Activated CD4-positive, alpha-beta memory T cell treated with anti-CD3 and anti-CD28 coated beads, Interleukin-2, amount 10 ng/mL, durations not matched to agents 7 days and 5 days (primary cell): ENCODE data around the gene TFAP2B. TPM values are rescaled to one million over a fixed set of nuclear protein-coding genes. Genes with fewer than 3 reads are reported as not detected.

Source experiments
- CTCF ChIA-PET: fragments of 350-600 bp; sonication (Branson Sonifier 250); formaldehyde crosslinking; loops from one replicate; lab custom pipeline; 2021; ENCODE audit warnings: antibody characterized with exemption, inconsistent platforms; lab: Charles Lee
- POLR2A ChIA-PET: fragments of 350-600 bp; sonication (Branson Sonifier 250); formaldehyde crosslinking; loops from one replicate; lab custom pipeline; 2021; ENCODE audit warnings: antibody characterized with exemption; lab: Charles Lee
- DNase-seq: peaks from one replicate; pipeline ENCODE4 v3.0.0-alpha.2; 2020
- H3K27ac Mint-ChIP-seq: one replicate; pipeline ENCODE4 v1.8.0; 2021; ENCODE audit warnings: mild to moderate bottlenecking, mixed read lengths
- H3K27me3 Mint-ChIP-seq: one replicate; pipeline ENCODE4 v1.8.0; 2021; ENCODE audit warnings: mixed read lengths
- H3K36me3 Mint-ChIP-seq: one replicate; pipeline ENCODE4 v1.8.0; 2021; ENCODE audit warnings: low read depth, mixed read lengths
- H3K4me1 Mint-ChIP-seq: one replicate; pipeline ENCODE4 v1.8.0; 2021; ENCODE audit warnings: mixed read lengths
- H3K4me3 Mint-ChIP-seq: one replicate; pipeline ENCODE4 v1.8.0; 2021; ENCODE audit warnings: mild to moderate bottlenecking, mixed read lengths
- H3K9me3 Mint-ChIP-seq: one replicate; pipeline ENCODE4 v1.8.0; 2021; ENCODE audit warnings: mixed read lengths
- total RNA-seq, 2 experiments: library from RNA; stranded (reverse); gene quantifications; one replicate each; pipeline ENCODE4 v1.2.3, GENCODE V29; 2021

TFAP2B gene
- total RNA-seq: not detected

DNA sequence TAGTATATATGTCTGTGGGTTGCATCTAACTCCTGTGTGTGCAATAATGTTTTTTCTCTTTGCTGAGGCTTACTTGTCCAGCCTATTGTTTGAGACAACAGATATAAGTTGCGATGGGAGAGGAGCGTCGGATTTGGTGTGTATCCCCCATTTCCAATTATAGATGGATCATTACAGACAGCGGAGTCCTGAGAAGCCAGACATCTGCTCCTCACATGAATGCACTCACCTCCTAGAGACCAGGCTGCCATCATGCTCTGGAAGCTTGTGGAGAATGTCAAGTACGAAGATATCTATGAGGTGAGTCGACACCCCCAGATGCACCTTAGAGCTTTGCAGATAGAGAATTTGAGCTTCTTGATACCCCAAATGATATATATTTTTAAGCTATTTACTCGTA lies at the start of gene TFAP2B:
Gene TFAP2B, plus strand, starts transcription at position 199 of the 400 bp plus-strand sequence. Its CDS starts 21 bp downstream, at position 220.
- H3K4me1 Mint-ChIP-seq: peaks cover 14% of the 10 kb centered on the region
- ChIA-PET POLR2A (no interaction called here), CTCF (interaction anchor here (0.7 kb wide), 1 partner anchor 1001 kb away, joined by 3 read pairs; no protein-coding TSS in a partner anchor)
- no peaks in the 10 kb centered on the region for H3K9me3 Mint-ChIP-seq
- DNase-seq: no peak
- no peaks in the 10 kb centered on the region for H3K36me3 Mint-ChIP-seq
- peaks cover 74% of the 10 kb centered on the region for H3K27me3 Mint-ChIP-seq
- H3K4me3 Mint-ChIP-seq: no peak within 1 kb of the TSS
- no peak within 1 kb of the TSS for H3K27ac Mint-ChIP-seq

GRCh38 chr6:50778696-50779095 lies 40.0 kb upstream of the TFAP2B start:
- H3K4me3 Mint-ChIP-seq: no peak overlapping the region
- no peaks in the 10 kb centered on the region for H3K27me3 Mint-ChIP-seq
- POLR2A ChIA-PET: no interaction called here
- no peak for DNase-seq
- H3K27ac Mint-ChIP-seq: no peak overlapping the region
- no peaks in the 10 kb centered on the region for H3K4me1 Mint-ChIP-seq
- peaks cover 1% of the 10 kb centered on the region for H3K9me3 Mint-ChIP-seq
- no peaks in the 10 kb centered on the region for H3K36me3 Mint-ChIP-seq
- CTCF ChIA-PET: no interaction called here

- Mint-ChIP-seq H3K9me3 (peaks cover 1% of the 10 kb centered on the region), H3K27ac (no peak overlapping the region), H3K4me1 (no peaks in the 10 kb centered on the region), H3K27me3 (no peaks in the 10 kb centered on the region), H3K36me3 (no peaks in the 10 kb centered on the region), H3K4me3 (no peak overlapping the region)
- CTCF ChIA-PET: no interaction called here
- POLR2A ChIA-PET: no interaction called here
- no peak for DNase-seq
These were observed 38.3 kb upstream of the TFAP2B start for GRCh38 chr6:50780382-50780781.

DNA sequence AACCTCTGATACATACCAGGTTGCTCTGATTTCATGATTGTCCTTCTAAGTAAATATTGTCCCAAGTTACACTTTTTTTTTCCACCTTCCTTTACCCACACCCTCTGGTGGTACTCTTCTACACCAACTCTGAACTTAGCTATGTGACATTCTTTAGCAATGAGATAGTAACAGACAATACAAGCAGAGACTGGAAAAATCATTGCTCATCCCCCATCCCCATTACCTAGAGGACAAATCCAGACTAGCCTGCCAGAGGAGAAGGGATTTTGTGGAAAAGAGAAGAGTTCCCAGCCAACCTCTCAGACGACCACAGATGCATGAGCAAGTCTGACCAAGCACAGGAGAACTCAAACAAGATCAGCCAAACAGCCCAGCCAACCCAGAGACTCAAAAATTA lies 32.8 kb upstream of the TFAP2B start:
- peaks cover 1% of the 10 kb centered on the region for H3K9me3 Mint-ChIP-seq
- no peak for DNase-seq
- no peak overlapping the region for H3K27ac Mint-ChIP-seq
- no peaks in the 10 kb centered on the region for H3K27me3 Mint-ChIP-seq
- no peak overlapping the region for H3K4me3 Mint-ChIP-seq
- no peaks in the 10 kb centered on the region for H3K4me1 Mint-ChIP-seq
- CTCF ChIA-PET: no interaction called here
- H3K36me3 Mint-ChIP-seq: no peaks in the 10 kb centered on the region
- POLR2A ChIA-PET: no interaction called here

DNA sequence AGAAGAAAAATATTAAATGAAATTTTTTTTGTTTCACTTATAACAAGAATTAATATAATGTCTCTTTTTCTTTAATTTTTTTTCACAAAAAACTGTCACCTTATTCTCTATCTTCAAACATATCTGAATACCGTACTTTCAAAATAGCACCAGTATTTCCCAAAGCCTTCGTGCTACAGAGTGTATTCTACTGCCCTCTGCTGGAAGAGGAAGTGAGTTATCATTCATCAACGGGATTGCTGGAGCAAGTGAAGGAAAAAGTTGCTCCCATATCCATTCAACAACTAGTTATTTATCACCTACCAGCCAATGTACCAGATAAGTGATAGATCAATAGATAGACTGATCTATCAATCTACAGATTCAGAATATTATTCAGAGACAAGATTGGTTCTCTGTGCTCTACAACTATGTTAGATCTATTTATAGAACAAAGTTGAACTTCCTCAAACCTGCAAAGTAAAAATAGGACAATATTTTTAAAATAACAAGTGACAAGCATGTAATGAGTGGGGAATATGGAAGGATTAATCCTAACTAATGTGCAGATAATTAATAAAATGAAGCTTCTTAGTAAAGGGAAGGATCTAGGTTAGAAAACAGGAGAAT lies 26.7 kb upstream of the TFAP2B start:
- CTCF ChIA-PET: no interaction called here
- H3K36me3 Mint-ChIP-seq: no peaks in the 10 kb centered on the region
- POLR2A ChIA-PET: no interaction called here
- no peak for DNase-seq
- H3K4me3 Mint-ChIP-seq: no peak overlapping the region
- no peaks in the 10 kb centered on the region for H3K4me1 Mint-ChIP-seq
- no peaks in the 10 kb centered on the region for H3K27me3 Mint-ChIP-seq
- no peaks in the 10 kb centered on the region for H3K9me3 Mint-ChIP-seq
- no peak overlapping the region for H3K27ac Mint-ChIP-seq

DNA sequence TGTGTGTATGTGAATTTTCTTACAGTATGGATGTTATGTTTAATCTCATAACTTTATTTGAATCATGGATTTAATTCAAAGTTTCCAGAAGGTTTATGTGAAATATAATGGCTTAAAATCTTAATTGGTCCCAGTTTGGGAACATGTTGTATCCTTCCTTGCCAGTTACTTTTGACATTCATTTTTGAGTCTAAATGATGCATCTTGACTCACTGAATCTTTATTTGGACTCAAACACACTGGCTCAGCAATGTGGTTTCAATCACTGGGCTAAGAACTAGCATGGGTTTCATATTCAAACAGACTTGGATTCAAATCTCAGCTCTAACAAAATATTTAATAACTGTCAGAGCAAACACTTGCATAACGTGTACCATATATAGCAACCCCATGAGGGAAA lies 25.9 kb upstream of the TFAP2B start:
- Mint-ChIP-seq H3K27ac (no peak overlapping the region), H3K4me3 (no peak overlapping the region), H3K4me1 (no peaks in the 10 kb centered on the region), H3K36me3 (no peaks in the 10 kb centered on the region), H3K27me3 (no peaks in the 10 kb centered on the region), H3K9me3 (no peaks in the 10 kb centered on the region)
- ChIA-PET CTCF (interaction anchor here (1.5 kb wide), 1 partner anchor 135 kb away, joined by 4 read pairs; no protein-coding TSS in a partner anchor), POLR2A (no interaction called here)
- no peak for DNase-seq

DNA sequence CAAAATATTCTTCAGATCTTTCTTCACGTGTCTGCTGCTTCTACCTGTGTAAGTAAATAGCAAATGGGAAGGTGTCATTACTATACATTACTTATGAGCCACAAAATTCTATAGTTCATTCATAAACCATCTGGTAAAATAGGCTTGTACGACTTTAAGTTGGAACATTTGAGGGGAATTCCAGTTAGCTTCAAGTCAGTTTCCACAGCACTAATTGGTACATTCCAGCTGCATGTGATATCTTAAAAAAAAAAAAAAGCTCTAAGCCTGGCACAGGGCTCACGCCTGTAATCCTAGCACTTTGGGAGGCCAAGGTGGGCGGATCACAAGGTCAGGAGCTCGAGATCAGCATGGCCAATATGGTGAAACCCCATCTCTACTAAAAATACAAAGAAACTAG lies 23.1 kb upstream of the TFAP2B start:
- Mint-ChIP-seq H3K4me1 (no peaks in the 10 kb centered on the region), H3K36me3 (no peaks in the 10 kb centered on the region), H3K27me3 (no peaks in the 10 kb centered on the region), H3K27ac (no peak overlapping the region), H3K4me3 (no peak overlapping the region), H3K9me3 (no peaks in the 10 kb centered on the region)
- DNase-seq: no peak
- POLR2A ChIA-PET: no interaction called here
- CTCF ChIA-PET: no interaction called here

DNA sequence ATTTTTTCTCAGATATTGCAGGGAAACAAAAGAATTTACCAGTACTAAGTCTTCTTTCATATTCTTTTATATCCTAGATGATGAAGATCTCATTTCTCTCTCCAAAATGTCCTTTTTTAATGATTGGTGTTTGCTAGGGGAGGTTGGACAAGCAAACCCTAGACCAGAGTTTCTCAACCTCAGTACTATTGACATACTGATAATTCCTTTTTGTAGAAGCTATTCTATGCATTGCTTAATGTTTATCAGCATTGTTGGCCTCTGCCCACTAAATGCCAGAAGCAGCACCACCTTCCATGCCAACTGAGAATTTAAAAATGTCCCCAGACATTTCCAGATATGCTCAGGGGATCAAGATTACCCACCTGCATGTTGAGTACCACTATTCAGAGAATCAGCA lies 14.4 kb upstream of the TFAP2B start:
- no peak for DNase-seq
- POLR2A ChIA-PET: no interaction called here
- H3K9me3 Mint-ChIP-seq: no peaks in the 10 kb centered on the region
- no peaks in the 10 kb centered on the region for H3K4me1 Mint-ChIP-seq
- H3K27ac Mint-ChIP-seq: no peak overlapping the region
- no peaks in the 10 kb centered on the region for H3K36me3 Mint-ChIP-seq
- CTCF ChIA-PET: no interaction called here
- no peaks in the 10 kb centered on the region for H3K27me3 Mint-ChIP-seq
- H3K4me3 Mint-ChIP-seq: no peak overlapping the region

DNA sequence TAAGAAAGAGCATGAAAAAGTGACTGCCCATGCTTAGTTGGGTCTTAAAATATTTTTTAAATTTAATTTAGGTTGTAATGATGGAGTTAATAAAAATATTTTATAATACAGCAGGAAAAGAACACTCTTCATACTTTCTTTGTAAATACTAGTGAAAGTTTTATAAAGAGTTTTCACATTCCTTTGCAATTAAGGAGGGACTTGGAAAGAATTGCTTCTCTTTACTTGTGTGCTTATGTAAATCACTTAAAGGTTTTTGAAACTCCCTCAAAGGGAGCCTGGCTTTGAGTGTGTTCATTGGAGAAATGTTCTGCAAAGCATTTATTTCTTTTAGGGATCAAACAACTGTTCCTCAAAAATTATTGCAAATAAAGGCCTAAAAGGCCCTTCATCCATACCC lies 11.6 kb upstream of the TFAP2B start:
- no peaks in the 10 kb centered on the region for H3K4me1 Mint-ChIP-seq
- CTCF ChIA-PET: no interaction called here
- H3K27me3 Mint-ChIP-seq: no peaks in the 10 kb centered on the region
- POLR2A ChIA-PET: no interaction called here
- no peak overlapping the region for H3K4me3 Mint-ChIP-seq
- no peaks in the 10 kb centered on the region for H3K9me3 Mint-ChIP-seq
- H3K36me3 Mint-ChIP-seq: no peaks in the 10 kb centered on the region
- no peak overlapping the region for H3K27ac Mint-ChIP-seq
- DNase-seq: no peak

- CTCF ChIA-PET: interaction anchor here (0.6 to 0.7 kb wide), 2 partner anchors 14 to 103 kb away, joined by 3 to 4 read pairs; no protein-coding TSS in a partner anchor
These were observed 3.1 kb upstream of the TFAP2B start for GRCh38 chr6:50815436-50816114.

GRCh38 chr6:50816115-50816675 lies 2.5 kb upstream of the TFAP2B start:
- Mint-ChIP-seq H3K27me3 (peaks cover 50% of the 10 kb centered on the region), H3K9me3 (no peaks in the 10 kb centered on the region), H3K27ac (no peak overlapping the region), H3K4me1 (peaks cover 14% of the 10 kb centered on the region), H3K36me3 (no peaks in the 10 kb centered on the region), H3K4me3 (peak overlapping the region; percentile 83)
- DNase-seq: peak; percentile 62
- CTCF ChIA-PET: interaction anchor here (0.6 to 0.7 kb wide), 2 partner anchors 14 to 104 kb away, joined by 3 to 4 read pairs; no protein-coding TSS in a partner anchor
- POLR2A ChIA-PET: no interaction called here

More at GRCh38 chr6:50815436-50816114, 3.1 kb upstream of the TFAP2B start:
- POLR2A ChIA-PET: no interaction called here
- Mint-ChIP-seq H3K27me3 (peaks cover 43% of the 10 kb centered on the region), H3K27ac (no peak overlapping the region), H3K4me1 (peaks cover 14% of the 10 kb centered on the region), H3K36me3 (no peaks in the 10 kb centered on the region), H3K4me3 (peak overlapping the region; percentile 83), H3K9me3 (no peaks in the 10 kb centered on the region)
- no peak for DNase-seq

- H3K27me3 Mint-ChIP-seq: peaks cover 59% of the 10 kb centered on the region
- H3K4me3 Mint-ChIP-seq: no peak overlapping the region
- ChIA-PET CTCF (no interaction called here), POLR2A (no interaction called here)
- H3K9me3 Mint-ChIP-seq: no peaks in the 10 kb centered on the region
- no peak for DNase-seq
- peaks cover 14% of the 10 kb centered on the region for H3K4me1 Mint-ChIP-seq
- H3K27ac Mint-ChIP-seq: no peak overlapping the region
- no peaks in the 10 kb centered on the region for H3K36me3 Mint-ChIP-seq
These were observed 1.6 kb upstream of the TFAP2B start for GRCh38 chr6:50816947-50817645.

- DNase-seq: no peak
- H3K36me3 Mint-ChIP-seq: no peaks in the 10 kb centered on the region
- POLR2A ChIA-PET: no interaction called here
- peaks cover 64% of the 10 kb centered on the region for H3K27me3 Mint-ChIP-seq
- H3K27ac Mint-ChIP-seq: no peak overlapping the region
- CTCF ChIA-PET: no interaction called here
- no peak overlapping the region for H3K4me3 Mint-ChIP-seq
- no peaks in the 10 kb centered on the region for H3K9me3 Mint-ChIP-seq
- H3K4me1 Mint-ChIP-seq: peaks cover 14% of the 10 kb centered on the region
These were observed 1.1 kb upstream of the TFAP2B start for GRCh38 chr6:50817646-50817950.
